Gastrocnemius medialis (tissue), 4 donors: Measurements from ENCODE around the gene RAET1E.
"Not testable (repeated sequence)": the region's sequence is repeated elsewhere in the genome, so short reads cannot be mapped to it uniquely, and the experiment has no call there.

ENCODE experiments used
- CTCF ChIP-seq, 5 experiments: fragments of 450-650 bp in 3 of 5; fragments of 200-600 bp in 2 of 5; sonication (generic) in 2 of 5; IDR thresholded peaks in 4 of 5; conservative IDR thresholded peaks in 1 of 5; 1 replicate in 4 of 5; 2 replicates in 1 of 5; pipeline ENCODE4 v1.5.1; 2016 to 2019; ENCODE audit warnings: antibody characterized with exemption in 5 of 5, mild to moderate bottlenecking in 3 of 5, moderate library complexity in 3 of 5
- POLR2A ChIP-seq, 2 donors: fragments of 450-650 bp; IDR thresholded peaks; one replicate each; pipeline ENCODE4 v1.6.1; 2017; ENCODE audit warnings: antibody characterized with exemption in 2 of 2, mild to moderate bottlenecking in 2 of 2, moderate library complexity in 2 of 2

DNA sequence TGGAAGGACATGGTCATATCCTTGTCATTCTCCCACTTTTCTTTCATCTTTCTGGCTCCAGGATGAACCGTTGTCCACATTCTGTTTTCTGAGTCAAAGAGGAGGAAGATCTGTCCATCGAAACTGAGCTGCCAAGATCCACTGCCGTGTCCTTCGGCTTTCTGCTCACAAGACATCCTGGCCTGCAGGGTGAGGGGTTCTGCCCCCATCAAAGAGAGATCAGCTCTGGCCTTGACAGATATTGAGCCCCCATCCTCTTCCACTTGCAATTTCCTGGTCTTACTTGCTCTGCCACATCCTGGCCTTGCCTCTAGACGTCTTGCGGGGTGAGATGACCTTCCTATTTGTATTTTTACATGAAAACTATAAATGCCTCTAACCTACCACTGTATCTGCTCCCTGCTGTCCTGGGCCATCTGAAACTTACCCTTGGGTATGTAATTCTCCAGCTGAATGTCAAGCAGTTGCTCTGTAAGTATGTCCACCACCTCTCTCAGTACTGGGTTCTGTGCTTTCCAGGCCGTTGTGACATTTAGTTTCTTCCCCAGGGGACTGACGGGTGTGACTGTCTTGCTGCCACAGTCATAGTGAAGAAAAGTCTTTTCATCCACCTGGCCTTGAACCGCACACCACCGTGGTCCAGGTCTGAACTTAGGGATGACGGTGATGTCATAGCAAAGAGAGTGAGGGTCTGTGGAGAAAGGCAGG, 21.4 kb upstream of the RAET1E start:
- not testable (repeated sequence) for TF ChIP-seq CTCF (IDR thresholded peaks at IDR 0.05 in 4 of 5, conservative IDR thresholded peaks at IDR 0.05 in 1 of 5); POLR2A (IDR thresholded peaks at IDR 0.05)
